OCI-LY7 (cell line): ENCODE results near the gene TMPRSS4.

Source experiments
- EZH2phosphoT487 ChIP-seq: fragments of 200-600 bp; sonication (generic); IDR thresholded peaks from 2 replicates; pipeline ENCODE4 v1.6.1; 2018; ENCODE audit warnings: low read depth, borderline replicate concordance, mild to moderate bottlenecking, mixed run types, antibody characterized with exemption, low read length, moderate library complexity, mixed read lengths
- TF ChIP-seq, protein P1 (sequence below): fragments of 200-600 bp; sonication (generic); conservative IDR thresholded peaks from 2 replicates; pipeline ENCODE4 v1.5.1; 2014; ENCODE audit warnings: mild to moderate bottlenecking, antibody characterized with exemption, low read length, moderate library complexity, mixed read lengths

DNA sequence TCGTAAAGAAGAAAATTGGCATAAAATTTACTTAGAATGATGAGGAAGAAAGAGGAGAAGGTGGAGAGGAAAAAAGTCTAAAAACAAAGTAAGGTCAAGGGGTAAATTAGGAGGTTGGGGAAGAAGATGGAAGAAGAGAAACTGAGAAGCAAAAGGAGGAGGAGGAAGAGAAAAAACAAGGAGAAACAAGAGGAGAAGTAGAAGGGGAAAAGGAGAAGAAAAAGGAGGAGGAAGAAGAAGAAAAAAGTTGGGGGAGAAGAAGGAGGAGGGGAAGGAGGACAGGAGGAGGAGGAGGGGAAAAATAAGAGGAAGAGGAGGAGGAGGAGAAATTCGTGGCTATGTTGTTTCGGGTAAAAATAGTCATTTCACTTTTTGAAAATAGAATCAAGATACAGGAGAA, 48.3 kb upstream of the TMPRSS4 start:
- TF ChIP-seq, protein P1, sequence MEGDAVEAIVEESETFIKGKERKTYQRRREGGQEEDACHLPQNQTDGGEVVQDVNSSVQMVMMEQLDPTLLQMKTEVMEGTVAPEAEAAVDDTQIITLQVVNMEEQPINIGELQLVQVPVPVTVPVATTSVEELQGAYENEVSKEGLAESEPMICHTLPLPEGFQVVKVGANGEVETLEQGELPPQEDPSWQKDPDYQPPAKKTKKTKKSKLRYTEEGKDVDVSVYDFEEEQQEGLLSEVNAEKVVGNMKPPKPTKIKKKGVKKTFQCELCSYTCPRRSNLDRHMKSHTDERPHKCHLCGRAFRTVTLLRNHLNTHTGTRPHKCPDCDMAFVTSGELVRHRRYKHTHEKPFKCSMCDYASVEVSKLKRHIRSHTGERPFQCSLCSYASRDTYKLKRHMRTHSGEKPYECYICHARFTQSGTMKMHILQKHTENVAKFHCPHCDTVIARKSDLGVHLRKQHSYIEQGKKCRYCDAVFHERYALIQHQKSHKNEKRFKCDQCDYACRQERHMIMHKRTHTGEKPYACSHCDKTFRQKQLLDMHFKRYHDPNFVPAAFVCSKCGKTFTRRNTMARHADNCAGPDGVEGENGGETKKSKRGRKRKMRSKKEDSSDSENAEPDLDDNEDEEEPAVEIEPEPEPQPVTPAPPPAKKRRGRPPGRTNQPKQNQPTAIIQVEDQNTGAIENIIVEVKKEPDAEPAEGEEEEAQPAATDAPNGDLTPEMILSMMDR = no peak
- no peak for TF ChIP-seq EZH2phosphoT487
